Measurements from ENCODE around the gene IRAK3.

IRAK3 gene

DNA sequence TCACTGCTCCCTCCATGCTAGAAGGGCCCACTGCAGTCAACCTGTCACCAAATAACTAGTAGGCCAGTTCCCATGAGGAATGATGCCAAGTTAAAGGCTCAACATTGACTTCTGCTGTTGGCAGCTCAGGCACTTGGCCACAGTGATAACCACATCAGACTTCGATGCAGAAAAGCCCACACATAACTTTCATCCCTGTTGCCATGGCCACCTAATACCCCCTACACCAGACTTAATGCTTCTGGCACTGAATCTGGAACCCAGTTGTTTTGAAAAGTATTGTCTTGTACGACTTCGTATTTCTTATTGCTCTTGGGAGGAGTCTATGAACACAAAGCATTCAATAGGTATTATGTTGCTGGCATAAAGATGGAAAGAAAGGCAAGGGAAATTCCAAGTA is 69.0 kb downstream of the IRAK3 start:
- Histone ChIP-seq H2BK120ac (ENCODE audit: low read depth, low read length) (no peak overlapping the region), H2BK15ac (ENCODE audit: low read length) (no peak overlapping the region), H3K4me1 (ENCODE audit: control insufficient read depth in 2 of 2, insufficient read depth in 1 of 2, low read depth in 1 of 2, low read length in 2 of 2) (peaks cover 7 to 9% of the 10 kb centered on the region in 2 donors), H3K14ac (ENCODE audit: low read length) (no peak overlapping the region), H2BK12ac (ENCODE audit: low read length) (no peak overlapping the region), H3K4ac (ENCODE audit: low read length) (no peak overlapping the region), H3K9me3 (replicated peaks in 1 of 2; ENCODE audit: control insufficient read depth in 2 of 2, insufficient read depth in 1 of 2, low read depth in 1 of 2, low read length in 2 of 2) (no peaks in the 10 kb centered on the region), H3K36me3 (replicated peaks in 1 of 2; ENCODE audit: control insufficient read depth in 2 of 2, insufficient read depth in 2 of 2, low read length in 2 of 2) (no peaks in the 10 kb centered on the region), H3K23ac (ENCODE audit: low read depth, low read length, poor library complexity) (no peak overlapping the region), H3K9ac (ENCODE audit: low read depth, low read length, poor library complexity) (no peak overlapping the region), H2BK5ac (ENCODE audit: low read length) (no peak overlapping the region), H2AK5ac (ENCODE audit: low read depth, low read length) (no peak overlapping the region), H2AFZ (ENCODE audit: low read length) (peak overlapping the region; percentile 19), H4K8ac (ENCODE audit: low read depth, low read length) (no peak overlapping the region), H3K4me3 (ENCODE audit: low read length in 2 of 2) (no peak overlapping the region), H3K27ac (replicated peaks; ENCODE audit: low read length) (no peak overlapping the region), H3K18ac (ENCODE audit: low read length) (no peak overlapping the region), H3K4me2 (ENCODE audit: insufficient read depth, low read length, poor library complexity, severe bottlenecking) (no peak overlapping the region), H3K27me3 (ENCODE audit: control insufficient read depth in 3 of 3, insufficient read depth in 3 of 3, low read depth in 1 of 3, low read length in 3 of 3) (peaks cover 0 to 6% (median 0%) of the 10 kb centered on the region in 3 experiments), H4K91ac (ENCODE audit: low read depth, low read length, poor library complexity) (no peak overlapping the region), H3K79me1 (ENCODE audit: low read depth, low read length) (no peaks in the 10 kb centered on the region)
- no peak for DNase-seq (ENCODE audit: low spot score)
- no CpG with 5 or more reads among the region's 3 CpGs for WGBS, 2 donors (ENCODE audit: extremely low coverage in 2 of 2, insufficient read length in 2 of 2, insufficient replicate concordance in 1 of 2)

GRCh38 chr12:66262737-66263136 is 73.7 kb downstream of the IRAK3 start:
- no peak for DNase-seq (ENCODE audit: low spot score)
- Histone ChIP-seq H3K79me1 (ENCODE audit: low read depth, low read length) (no peaks in the 10 kb centered on the region), H2AK5ac (ENCODE audit: low read depth, low read length) (no peak overlapping the region), H3K4me2 (ENCODE audit: insufficient read depth, low read length, poor library complexity, severe bottlenecking) (no peak overlapping the region), H2BK120ac (ENCODE audit: low read depth, low read length) (no peak overlapping the region), H3K18ac (ENCODE audit: low read length) (no peak overlapping the region), H3K9me3 (replicated peaks in 1 of 2; ENCODE audit: control insufficient read depth in 2 of 2, insufficient read depth in 1 of 2, low read depth in 1 of 2, low read length in 2 of 2) (no peaks in the 10 kb centered on the region), H2BK12ac (ENCODE audit: low read length) (no peak overlapping the region), H3K9ac (ENCODE audit: low read depth, low read length, poor library complexity) (no peak overlapping the region), H3K4me1 (ENCODE audit: control insufficient read depth in 2 of 2, insufficient read depth in 1 of 2, low read depth in 1 of 2, low read length in 2 of 2) (peaks cover 7 to 8% of the 10 kb centered on the region in 2 donors), H3K4me3 (ENCODE audit: low read length in 2 of 2) (no peak overlapping the region), H3K14ac (ENCODE audit: low read length) (no peak overlapping the region), H3K27ac (replicated peaks; ENCODE audit: low read length) (no peak overlapping the region), H4K91ac (ENCODE audit: low read depth, low read length, poor library complexity) (no peak overlapping the region), H2AFZ (ENCODE audit: low read length) (no peak overlapping the region), H3K36me3 (replicated peaks in 1 of 2; ENCODE audit: control insufficient read depth in 2 of 2, insufficient read depth in 2 of 2, low read length in 2 of 2) (no peaks in the 10 kb centered on the region), H3K23ac (ENCODE audit: low read depth, low read length, poor library complexity) (no peak overlapping the region), H2BK15ac (ENCODE audit: low read length) (no peak overlapping the region), H4K8ac (ENCODE audit: low read depth, low read length) (no peak overlapping the region), H2BK5ac (ENCODE audit: low read length) (no peak overlapping the region), H3K4ac (ENCODE audit: low read length) (no peak overlapping the region), H3K27me3 (ENCODE audit: control insufficient read depth in 3 of 3, insufficient read depth in 3 of 3, low read depth in 1 of 3, low read length in 3 of 3) (no peaks in the 10 kb centered on the region)

GRCh38 chr12:66268562-66268961 is 79.5 kb downstream of the IRAK3 start:
- H2BK12ac ChIP-seq (ENCODE audit: low read length): no peak overlapping the region
- no peak overlapping the region for H4K8ac ChIP-seq (ENCODE audit: low read depth, low read length)
- no peak overlapping the region for H3K27ac ChIP-seq (replicated peaks; ENCODE audit: low read length)
- H4K91ac ChIP-seq (ENCODE audit: low read depth, low read length, poor library complexity): no peak overlapping the region
- H3K9me3 ChIP-seq (replicated peaks in 1 of 2; ENCODE audit: control insufficient read depth in 2 of 2, insufficient read depth in 1 of 2, low read depth in 1 of 2, low read length in 2 of 2): no peaks in the 10 kb centered on the region
- no peak for DNase-seq (ENCODE audit: low spot score)
- no peaks in the 10 kb centered on the region for H3K79me1 ChIP-seq (ENCODE audit: low read depth, low read length)
- no peak overlapping the region for H3K14ac ChIP-seq (ENCODE audit: low read length)
- no peak overlapping the region for H3K4me3 ChIP-seq (ENCODE audit: low read length in 2 of 2)
- peaks cover 0 to 3% of the 10 kb centered on the region in 2 donors for H3K4me1 ChIP-seq (ENCODE audit: control insufficient read depth in 2 of 2, insufficient read depth in 1 of 2, low read depth in 1 of 2, low read length in 2 of 2)
- no peak overlapping the region for H2BK120ac ChIP-seq (ENCODE audit: low read depth, low read length)
- H2AFZ ChIP-seq (ENCODE audit: low read length): peak overlapping the region; percentile 73
- no peaks in the 10 kb centered on the region for H3K27me3 ChIP-seq (ENCODE audit: control insufficient read depth in 3 of 3, insufficient read depth in 3 of 3, low read depth in 1 of 3, low read length in 3 of 3)
- no peak overlapping the region for H3K18ac ChIP-seq (ENCODE audit: low read length)
- no peak overlapping the region for H3K23ac ChIP-seq (ENCODE audit: low read depth, low read length, poor library complexity)
- WGBS, 2 donors (ENCODE audit: extremely low coverage in 2 of 2, insufficient read length in 2 of 2, insufficient replicate concordance in 1 of 2): no CpG with 5 or more reads among the region's 3 CpGs
- H2BK15ac ChIP-seq (ENCODE audit: low read length): no peak overlapping the region
- H2AK5ac ChIP-seq (ENCODE audit: low read depth, low read length): no peak overlapping the region
- H3K4ac ChIP-seq (ENCODE audit: low read length): no peak overlapping the region
- H3K9ac ChIP-seq (ENCODE audit: low read depth, low read length, poor library complexity): no peak overlapping the region
- H3K4me2 ChIP-seq (ENCODE audit: insufficient read depth, low read length, poor library complexity, severe bottlenecking): no peak overlapping the region
- no peak overlapping the region for H2BK5ac ChIP-seq (ENCODE audit: low read length)
- H3K36me3 ChIP-seq (replicated peaks in 1 of 2; ENCODE audit: control insufficient read depth in 2 of 2, insufficient read depth in 2 of 2, low read length in 2 of 2): no peaks in the 10 kb centered on the region

DNA sequence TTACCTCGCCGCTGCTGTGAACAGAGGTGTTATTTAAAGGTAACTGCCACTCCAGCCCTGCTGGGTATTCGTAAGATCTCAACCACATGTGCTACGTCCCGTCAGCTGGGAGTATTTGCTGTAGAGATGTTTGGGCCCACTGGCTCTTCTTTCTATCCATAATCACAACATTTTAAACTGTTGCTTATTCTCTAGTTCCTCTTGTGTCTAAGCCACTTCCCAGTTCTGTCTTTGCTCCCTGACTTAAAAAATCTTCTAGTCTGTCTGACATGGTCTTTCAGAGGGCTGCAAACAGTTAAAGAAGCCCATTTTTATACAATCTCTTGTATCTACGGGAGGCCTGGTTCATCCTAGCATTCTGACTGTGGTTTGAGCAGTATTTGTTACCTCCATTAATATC is 80.1 kb downstream of the IRAK3 start:
- no peak overlapping the region for H3K4me2 ChIP-seq (ENCODE audit: insufficient read depth, low read length, poor library complexity, severe bottlenecking)
- DNase-seq (ENCODE audit: low spot score): no peak
- H3K27me3 ChIP-seq (ENCODE audit: control insufficient read depth in 3 of 3, insufficient read depth in 3 of 3, low read depth in 1 of 3, low read length in 3 of 3): no peaks in the 10 kb centered on the region
- no peak overlapping the region for H2BK120ac ChIP-seq (ENCODE audit: low read depth, low read length)
- no peak overlapping the region for H4K91ac ChIP-seq (ENCODE audit: low read depth, low read length, poor library complexity)
- H3K9ac ChIP-seq (ENCODE audit: low read depth, low read length, poor library complexity): no peak overlapping the region
- no peak overlapping the region for H2BK15ac ChIP-seq (ENCODE audit: low read length)
- no peaks in the 10 kb centered on the region for H3K79me1 ChIP-seq (ENCODE audit: low read depth, low read length)
- no peak overlapping the region for H3K27ac ChIP-seq (replicated peaks; ENCODE audit: low read length)
- no peak overlapping the region for H2BK5ac ChIP-seq (ENCODE audit: low read length)
- H3K4me3 ChIP-seq (ENCODE audit: low read length in 2 of 2): no peak overlapping the region
- H3K4me1 ChIP-seq (ENCODE audit: control insufficient read depth in 2 of 2, insufficient read depth in 1 of 2, low read depth in 1 of 2, low read length in 2 of 2): peaks cover 0 to 3% of the 10 kb centered on the region in 2 donors
- H3K4ac ChIP-seq (ENCODE audit: low read length): no peak overlapping the region
- peak overlapping the region; percentile 73 for H2AFZ ChIP-seq (ENCODE audit: low read length)
- H3K14ac ChIP-seq (ENCODE audit: low read length): no peak overlapping the region
- H3K23ac ChIP-seq (ENCODE audit: low read depth, low read length, poor library complexity): no peak overlapping the region
- H2AK5ac ChIP-seq (ENCODE audit: low read depth, low read length): no peak overlapping the region
- H4K8ac ChIP-seq (ENCODE audit: low read depth, low read length): no peak overlapping the region
- H3K36me3 ChIP-seq (replicated peaks in 1 of 2; ENCODE audit: control insufficient read depth in 2 of 2, insufficient read depth in 2 of 2, low read length in 2 of 2): no peaks in the 10 kb centered on the region
- no CpG with 5 or more reads among the region's 6 CpGs for WGBS, 2 donors (ENCODE audit: extremely low coverage in 2 of 2, insufficient read length in 2 of 2, insufficient replicate concordance in 1 of 2)
- H3K9me3 ChIP-seq (replicated peaks in 1 of 2; ENCODE audit: control insufficient read depth in 2 of 2, insufficient read depth in 1 of 2, low read depth in 1 of 2, low read length in 2 of 2): no peaks in the 10 kb centered on the region
- H2BK12ac ChIP-seq (ENCODE audit: low read length): no peak overlapping the region
- H3K18ac ChIP-seq (ENCODE audit: low read length): no peak overlapping the region

All from neuronal stem cell (in vitro differentiated cells).